ENCODE results near the gene APOBEC3H.
"Not testable (repeated sequence)": the region's sequence is repeated elsewhere in the genome, so short reads cannot be mapped to it uniquely, and the experiment has no call there.

The APOBEC3H gene

GRCh38 chr22:39076155-39077025 is 20.7 kb upstream of the APOBEC3H start:
- H3K27me3 ChIP-seq (ENCODE audit: insufficient read depth, low read length); H3K4me3 ChIP-seq (ENCODE audit: low read length); H3K36me3 ChIP-seq (ENCODE audit: insufficient read depth, low read length); H3K4me1 ChIP-seq (ENCODE audit: insufficient read depth, low read length); H2AFZ ChIP-seq (ENCODE audit: low read depth, low read length); H3K9me3 ChIP-seq (ENCODE audit: low read length): not testable (repeated sequence)

- H3K36me3 ChIP-seq (ENCODE audit: insufficient read depth, low read length); H3K4me3 ChIP-seq (ENCODE audit: low read length); H3K27me3 ChIP-seq (ENCODE audit: insufficient read depth, low read length); H3K4me1 ChIP-seq (ENCODE audit: insufficient read depth, low read length); H2AFZ ChIP-seq (ENCODE audit: low read depth, low read length); H3K9me3 ChIP-seq (ENCODE audit: low read length): not testable (repeated sequence)
Measured at GRCh38 chr22:39077026-39077840, 19.8 kb upstream of the APOBEC3H start, which contains the start of gene APOBEC3G. APOBEC3G (plus strand) TSS chr22:39077275; CDS start chr22:39077362, 87 bp downstream.

GRCh38 chr22:39077912-39078311 is 19.1 kb upstream of the APOBEC3H start:
- not testable (repeated sequence) for H2AFZ ChIP-seq (ENCODE audit: low read depth, low read length); H3K4me1 ChIP-seq (ENCODE audit: insufficient read depth, low read length); H3K36me3 ChIP-seq (ENCODE audit: insufficient read depth, low read length); H3K4me3 ChIP-seq (ENCODE audit: low read length); H3K27me3 ChIP-seq (ENCODE audit: insufficient read depth, low read length); H3K9me3 ChIP-seq (ENCODE audit: low read length)

GRCh38 chr22:39078329-39078728 is 18.7 kb upstream of the APOBEC3H start:
- H3K4me3 ChIP-seq (ENCODE audit: low read length), result no peak overlapping the region
- H3K4me1 ChIP-seq (ENCODE audit: insufficient read depth, low read length), result no peaks in the 10 kb centered on the region
- H3K9me3 ChIP-seq (ENCODE audit: low read length), result no peaks in the 10 kb centered on the region
- no peak overlapping the region for H2AFZ ChIP-seq (ENCODE audit: low read depth, low read length)
- no peaks in the 10 kb centered on the region for H3K36me3 ChIP-seq (ENCODE audit: insufficient read depth, low read length)
- peaks cover 7% of the 10 kb centered on the region for H3K27me3 ChIP-seq (ENCODE audit: insufficient read depth, low read length)

- not testable (repeated sequence) for H3K9me3 ChIP-seq (ENCODE audit: low read length); H3K36me3 ChIP-seq (ENCODE audit: insufficient read depth, low read length); H3K4me3 ChIP-seq (ENCODE audit: low read length); H3K27me3 ChIP-seq (ENCODE audit: insufficient read depth, low read length); H2AFZ ChIP-seq (ENCODE audit: low read depth, low read length); H3K4me1 ChIP-seq (ENCODE audit: insufficient read depth, low read length)
Measured at GRCh38 chr22:39079054-39079637, 17.9 kb upstream of the APOBEC3H start.

GRCh38 chr22:39080052-39080762 is 16.8 kb upstream of the APOBEC3H start:
- Histone ChIP-seq H3K27me3 (ENCODE audit: insufficient read depth, low read length) (peaks cover 10% of the 10 kb centered on the region), H3K4me1 (ENCODE audit: insufficient read depth, low read length) (no peaks in the 10 kb centered on the region), H2AFZ (ENCODE audit: low read depth, low read length) (no peak overlapping the region), H3K9me3 (ENCODE audit: low read length) (no peaks in the 10 kb centered on the region), H3K36me3 (ENCODE audit: insufficient read depth, low read length) (no peaks in the 10 kb centered on the region), H3K4me3 (ENCODE audit: low read length) (no peak overlapping the region)

- Histone ChIP-seq H3K27me3 (ENCODE audit: insufficient read depth, low read length) (peaks cover 10% of the 10 kb centered on the region), H2AFZ (ENCODE audit: low read depth, low read length) (no peak overlapping the region), H3K9me3 (ENCODE audit: low read length) (no peaks in the 10 kb centered on the region), H3K4me3 (ENCODE audit: low read length) (no peak overlapping the region), H3K4me1 (ENCODE audit: insufficient read depth, low read length) (no peaks in the 10 kb centered on the region), H3K36me3 (ENCODE audit: insufficient read depth, low read length) (no peaks in the 10 kb centered on the region)
Measured at GRCh38 chr22:39081016-39081415, 16.0 kb upstream of the APOBEC3H start.

- no peaks in the 10 kb centered on the region for H3K9me3 ChIP-seq (ENCODE audit: low read length)
- peaks cover 10% of the 10 kb centered on the region for H3K27me3 ChIP-seq (ENCODE audit: insufficient read depth, low read length)
- no peak overlapping the region for H2AFZ ChIP-seq (ENCODE audit: low read depth, low read length)
- H3K4me1 ChIP-seq (ENCODE audit: insufficient read depth, low read length), result no peaks in the 10 kb centered on the region
- H3K4me3 ChIP-seq (ENCODE audit: low read length), result no peak overlapping the region
- H3K36me3 ChIP-seq (ENCODE audit: insufficient read depth, low read length), result no peaks in the 10 kb centered on the region
Measured at GRCh38 chr22:39081598-39081997, 15.4 kb upstream of the APOBEC3H start.

- no peak overlapping the region for H2AFZ ChIP-seq (ENCODE audit: low read depth, low read length)
- no peaks in the 10 kb centered on the region for H3K9me3 ChIP-seq (ENCODE audit: low read length)
- H3K4me1 ChIP-seq (ENCODE audit: insufficient read depth, low read length), result peaks cover 3% of the 10 kb centered on the region
- H3K36me3 ChIP-seq (ENCODE audit: insufficient read depth, low read length), result no peaks in the 10 kb centered on the region
- H3K27me3 ChIP-seq (ENCODE audit: insufficient read depth, low read length), result peaks cover 10% of the 10 kb centered on the region
- H3K4me3 ChIP-seq (ENCODE audit: low read length), result no peak overlapping the region
Measured at GRCh38 chr22:39083212-39084165, 13.6 kb upstream of the APOBEC3H start.

GRCh38 chr22:39084666-39085065 is 12.4 kb upstream of the APOBEC3H start:
- Histone ChIP-seq H3K4me1 (ENCODE audit: insufficient read depth, low read length) (peaks cover 3% of the 10 kb centered on the region), H3K9me3 (ENCODE audit: low read length) (no peaks in the 10 kb centered on the region), H3K27me3 (ENCODE audit: insufficient read depth, low read length) (peaks cover 10% of the 10 kb centered on the region), H3K4me3 (ENCODE audit: low read length) (no peak overlapping the region), H2AFZ (ENCODE audit: low read depth, low read length) (no peak overlapping the region), H3K36me3 (ENCODE audit: insufficient read depth, low read length) (no peaks in the 10 kb centered on the region)

GRCh38 chr22:39087098-39087497 is 9.9 kb upstream of the APOBEC3H start:
- Histone ChIP-seq H3K36me3 (ENCODE audit: insufficient read depth, low read length) (no peaks in the 10 kb centered on the region), H3K9me3 (ENCODE audit: low read length) (no peaks in the 10 kb centered on the region), H3K27me3 (ENCODE audit: insufficient read depth, low read length) (peaks cover 17% of the 10 kb centered on the region), H2AFZ (ENCODE audit: low read depth, low read length) (no peak overlapping the region), H3K4me3 (ENCODE audit: low read length) (no peak overlapping the region), H3K4me1 (ENCODE audit: insufficient read depth, low read length) (peaks cover 3% of the 10 kb centered on the region)

Data from neuron (in vitro differentiated cells).